GM12878 (cell line): ENCODE results near the gene SEMA4G. TPM values are rescaled to one million over a fixed set of nuclear protein-coding genes. Genes with fewer than 3 reads are reported as not detected.

Experiments
- ATAC-seq: fragments of 200-7000 bp; cut with Tn5 transposase; 3 replicates; pipeline ENCODE4 v1.9.1; 2020; ENCODE audit warnings: mild to moderate bottlenecking, moderate library complexity
- BruUV-seq: library from RNA; stranded (reverse); fragments of 400-500 nt; replicated peaks from 2 replicates; lab custom pipeline; 2021; lab: Mats Ljungman, UMichigan
- CTCF ChIA-PET: fragments of 300-600 bp; sonication (Branson Sonifier 250); formaldehyde crosslinking; extraction: SDS; loops from one replicate; lab custom pipeline; 2021; ENCODE audit warnings: inconsistent platforms; lab: Yijun Ruan, JAX
- POLR2A ChIA-PET: fragments of 350-600 bp; formaldehyde crosslinking; extraction: SDS; loops from one replicate; lab custom pipeline; 2021; ENCODE audit warnings: inconsistent platforms; lab: Charles Lee
- RAD21 ChIA-PET: fragments of 300-600 bp; sonication (Branson Sonifier 250); formaldehyde crosslinking; loops from one replicate; lab custom pipeline; 2023; ENCODE audit warnings: antibody characterized with exemption; ENCODE audit not compliant: unreplicated experiment; lab: Charles Lee
- SMC1A ChIA-PET: fragments of 300-600 bp; sonication (Branson Sonifier 250); formaldehyde crosslinking; loops from one replicate; lab custom pipeline; 2023; ENCODE audit not compliant: unreplicated experiment, uncharacterized antibody; lab: Charles Lee
- DNase-seq: peaks from one replicate; pipeline ENCODE4 v3.0.0-alpha.2; 2011; ENCODE audit warnings: low read depth, low spot score
- FAIRE-seq: peaks from 3 replicates; lab custom pipeline; 2011; peaks lifted over from hg19 to GRCh38; lab: Jason Lieb, UNC
- H2AFZ ChIP-seq: 2 replicates; pipeline ENCODE4 v1.6.0; 2011; ENCODE audit warnings: low read depth, low read length, control low read depth; ENCODE audit not compliant: control insufficient read depth
- H3K27ac ChIP-seq: 2 replicates; pipeline ENCODE4 v1.5.1; 2011; ENCODE audit warnings: control low read depth; ENCODE audit not compliant: control insufficient read depth, insufficient read depth
- H3K27me3 ChIP-seq, 2 experiments: replicated peaks in 1 of 2; 2 replicates each; pipeline versions ENCODE4 v1.6.0 to v1.6.1; 2011; ENCODE audit warnings: low read length in 1 of 2; ENCODE audit not compliant: control insufficient read depth in 2 of 2, insufficient read depth in 2 of 2
- H3K36me3 ChIP-seq, 2 experiments: 2 replicates each; pipeline ENCODE4 v1.5.1; 2011; ENCODE audit warnings: low read length in 1 of 2; ENCODE audit not compliant: control insufficient read depth in 2 of 2, insufficient read depth in 2 of 2
- H3K4me1 ChIP-seq: 2 replicates; pipeline ENCODE4 v1.6.1; 2011; ENCODE audit warnings: mild to moderate bottlenecking, low read length, moderate library complexity, mixed read lengths; ENCODE audit not compliant: control insufficient read depth, insufficient read depth
- H3K4me2 ChIP-seq: 2 replicates; pipeline ENCODE4 v1.6.0; 2011; ENCODE audit warnings: control low read depth; ENCODE audit not compliant: control insufficient read depth, insufficient read depth
- H3K4me3 ChIP-seq: fragments of 200-600 bp; sonication (generic); 2 replicates; pipeline ENCODE4 v1.5.1; 2016
- H3K79me2 ChIP-seq: 2 replicates; pipeline ENCODE4 v1.6.0; 2011; ENCODE audit warnings: low read length; ENCODE audit not compliant: control insufficient read depth, insufficient read depth
- H3K9ac ChIP-seq: 2 replicates; pipeline ENCODE4 v1.8.0; 2011; ENCODE audit warnings: low read length, control low read depth, mixed read lengths; ENCODE audit not compliant: control insufficient read depth, insufficient read depth
- H3K9me3 ChIP-seq: replicated peaks from 3 replicates; pipeline ENCODE4 v1.5.1; 2011; ENCODE audit warnings: mild to moderate bottlenecking, low read length; ENCODE audit not compliant: control insufficient read depth, insufficient read depth
- H4K20me1 ChIP-seq: 2 replicates; pipeline ENCODE4 v1.6.0; 2011; ENCODE audit not compliant: control insufficient read depth, insufficient read depth
- PAX5 ChIP-seq: IDR thresholded peaks from 2 replicates; pipeline ENCODE4 v1.6.1; 2011; ENCODE audit warnings: low read depth, low read length, borderline replicate concordance
- RAD51 ChIP-seq: fragments of 450-650 bp; IDR thresholded peaks from 2 replicates; pipeline ENCODE4 v1.6.1; 2016; ENCODE audit warnings: moderate library complexity, mild to moderate bottlenecking, inconsistent platforms
- RB1 ChIP-seq: fragments of 450-650 bp; formaldehyde crosslinking; IDR thresholded peaks from 2 replicates; pipeline ENCODE4 v1.6.1; 2017; ENCODE audit warnings: mild to moderate bottlenecking, borderline replicate concordance
- ZNF274 ChIP-seq: IDR thresholded peaks from one replicate; pipeline ENCODE4 v1.8.0; 2011; ENCODE audit not compliant: insufficient read length, insufficient read depth
- WGBS: methylation state at CpG from one replicate; pipeline ENCODE4 v1.1.6; 2016; ENCODE audit warnings: low lambda C conversion rate; ENCODE audit not compliant: insufficient replicate concordance, insufficient coverage; ENCODE audit errors: missing lambda C conversion rate; 5-methylcytosine and 5-hydroxymethylcytosine counted together
- in situ Hi-C: fragments of 300-500 bp; cut with MboI; formaldehyde crosslinking; loops from 9 replicates; pipeline ENCODE4 v1.14.3; 2018; ENCODE audit warnings: mixed read lengths
- intact Hi-C: fragments of 100-400 bp; cut with micrococcal nuclease; formaldehyde crosslinking; loops from one replicate; pipeline ENCODE4 v1.14.2; 2022; ENCODE audit not compliant: unreplicated experiment
- polyA plus RNA-seq, 11 experiments: library from polyadenylated mRNA; depleted of rRNA in 4 of 11; unstranded in 6 of 11; stranded (reverse) in 5 of 11; fragments of >200 nt; fragmentation: Nextera tagmentation in 4 of 11; fragmentation: Illumina TruSeq in 1 of 11; extraction: Ambion mirVana in 4 of 11; extraction: Trizol in 1 of 11; gene quantifications; 1 replicate in 1 of 11; 2 replicates in 10 of 11; pipeline versions ENCODE4 v1.2.1 to v1.2.3, GENCODE V29; 2011 to 2016; ENCODE audit warnings: inconsistent platforms in 2 of 11, missing spikeins in 2 of 11, low read depth in 1 of 11
- total RNA-seq, 4 experiments: library from RNA; depleted of rRNA in 3 of 4; stranded (reverse); fragments of >200 nt in 3 of 4; fragmentation: Illumina TruSeq in 1 of 4; extraction: Trizol in 1 of 4; gene quantifications; 2 replicates each; pipeline versions ENCODE4 v1.2.1 to v1.2.3, GENCODE V29; 2013 to 2021

SEMA4G gene
- total and polyA plus RNA-seq, 10 of the 15 experiments (the other 5 are each of a cell fraction or from before 2014, with no cell fraction given): 0.09 to 2.3 (median 0.44) TPM; not detected in 4

- H4K20me1 ChIP-seq: no peaks in the 10 kb centered on the region
- no peak for ATAC-seq
- H3K9ac ChIP-seq: no peak overlapping the region
- TF ChIP-seq RB1 (no peak), PAX5 (no peak)
- TF ChIP-seq, all 136 proteins: peak for 0
- Histone ChIP-seq H3K36me3 (peaks cover 0 to 2% of the 10 kb centered on the region in 2 experiments; a peak in 3 of 4 replicates), H3K79me2 (peaks cover 10% of the 10 kb centered on the region), H3K4me3 (no peak overlapping the region), H3K4me1 (peaks cover 10% of the 10 kb centered on the region), H3K27me3 (no peaks in the 10 kb centered on the region), H3K27ac (no peak overlapping the region), H3K4me2 (0 out of 2 replicates have a peak overlapping the region, but pooled peaks have one; percentile 9), H3K9me3 (no peaks in the 10 kb centered on the region), H2AFZ (no peak overlapping the region)
- FAIRE-seq (no peak), DNase-seq (no peak)
- POLR2A ChIA-PET: no interaction called here
- in situ Hi-C loops (no loop called here), intact Hi-C loops (no loop called here)
- SMC1A ChIA-PET: no interaction called here
- WGBS: 66% methylated on average over 5 of the region's 5 CpGs
- no TSS peak for BruUV-seq
- RAD21 ChIA-PET: interaction anchor here (4.6 kb wide), 1 partner anchor 13 kb away, joined by 26 read pairs; no protein-coding TSS in a partner anchor
- CTCF ChIA-PET: interaction anchor here (3.7 kb wide), 1 partner anchor 13 kb away, joined by 21 read pairs; no protein-coding TSS in a partner anchor
Observed at GRCh38 chr10:101001659-101002035, 32.3 kb downstream of the SEMA4G start.

- WGBS: 96% methylated on average over 11 of the region's 11 CpGs
- Histone ChIP-seq H3K4me2 (no peak overlapping the region), H3K27me3 (no peaks in the 10 kb centered on the region), H3K9ac (no peak overlapping the region), H3K79me2 (peaks cover 10% of the 10 kb centered on the region), H4K20me1 (no peaks in the 10 kb centered on the region), H3K27ac (no peak overlapping the region), H3K36me3 (peaks cover 0 to 2% of the 10 kb centered on the region in 2 experiments; a peak in 3 of 4 replicates), H3K9me3 (no peaks in the 10 kb centered on the region), H3K4me1 (peaks cover 10% of the 10 kb centered on the region), H2AFZ (no peak overlapping the region), H3K4me3 (no peak overlapping the region)
- intact Hi-C loops (no loop called here), in situ Hi-C loops (no loop called here)
- ChIA-PET RAD21 (no interaction called here), SMC1A (interaction anchor here (1.7 kb wide), 1 partner anchor 12 kb away, joined by 4 read pairs; no protein-coding TSS in a partner anchor), POLR2A (interaction anchor here (0.6 kb wide), 1 partner anchor 579 kb away, joined by 4 read pairs; no protein-coding TSS in a partner anchor), CTCF (interaction anchor here (1.4 to 3.7 kb wide), 3 partner anchors 9 to 65 kb away, joined by 3 to 21 read pairs (median 5); no protein-coding TSS in a partner anchor)
- DNase-seq: no peak
- ATAC-seq: no peak
- TF ChIP-seq ZNF274: no peak
- TF ChIP-seq RAD51: no peak
- no TSS peak for BruUV-seq
- no peak for FAIRE-seq
Observed at GRCh38 chr10:101002456-101002855, 33.2 kb downstream of the SEMA4G start.
